ENCODE results near the gene AKAP6.

- TF ChIP-seq CTCF (IDR thresholded peaks at IDR 0.05; ENCODE audit: insufficient read depth, low read depth, low read length) (no peak), EZH2 (IDR thresholded peaks at IDR 0.05; ENCODE audit: insufficient read depth, low read length) (no peak)
Observed at GRCh38 chr14:32701475-32701874, 372.4 kb downstream of the AKAP6 start.
